Neuronal stem cell (in vitro differentiated cells): ENCODE measurements around the gene CANT1.
"Not testable (repeated sequence)": the region's sequence is repeated elsewhere in the genome, so short reads cannot be mapped to it uniquely, and the experiment has no call there.

Source experiments
- DNase-seq: peaks from one replicate; pipeline ENCODE4 v3.0.0-alpha.2; 2013; ENCODE audit warnings: low spot score
- H2AFZ ChIP-seq: one replicate; pipeline ENCODE4 v1.6.1; 2013; ENCODE audit warnings: mild to moderate bottlenecking, low read length, inconsistent platforms
- H2AK5ac ChIP-seq: 2 replicates; pipeline ENCODE4 v1.6.1; 2013; ENCODE audit warnings: low read depth, mild to moderate bottlenecking, inconsistent platforms, low read length, moderate library complexity, mixed read lengths
- H2BK120ac ChIP-seq: 2 replicates; pipeline ENCODE4 v1.6.1; 2013; ENCODE audit warnings: low read depth, mild to moderate bottlenecking, inconsistent platforms, low read length, moderate library complexity, mixed read lengths
- H2BK12ac ChIP-seq: one replicate; pipeline ENCODE4 v1.6.1; 2013; ENCODE audit warnings: low read length, inconsistent platforms
- H2BK15ac ChIP-seq: 2 replicates; pipeline ENCODE4 v1.6.1; 2013; ENCODE audit warnings: mild to moderate bottlenecking, low read length, inconsistent platforms, mixed read lengths
- H2BK5ac ChIP-seq: one replicate; pipeline ENCODE4 v1.6.1; 2013; ENCODE audit warnings: inconsistent platforms, mild to moderate bottlenecking, low read length, moderate library complexity
- H3K14ac ChIP-seq: one replicate; pipeline ENCODE4 v1.6.1; 2013; ENCODE audit warnings: low read length, inconsistent platforms
- H3K18ac ChIP-seq: 2 replicates; pipeline ENCODE4 v1.6.1; 2013; ENCODE audit warnings: low read length, inconsistent platforms
- H3K23ac ChIP-seq: 2 replicates; pipeline ENCODE4 v1.6.1; 2013; ENCODE audit warnings: low read depth, mild to moderate bottlenecking, mixed read lengths, low read length, inconsistent platforms; ENCODE audit not compliant: poor library complexity
- H3K27ac ChIP-seq: replicated peaks from 3 replicates; pipeline ENCODE4 v1.5.1; 2013; ENCODE audit warnings: low read length, inconsistent platforms
- H3K27me3 ChIP-seq, 3 experiments: 2 replicates each; pipeline ENCODE4 v1.6.1; 2013; ENCODE audit warnings: low read length in 3 of 3, mild to moderate bottlenecking in 2 of 3, inconsistent platforms in 1 of 3, low read depth in 1 of 3, mixed read lengths in 1 of 3, moderate library complexity in 1 of 3; ENCODE audit not compliant: control insufficient read depth in 3 of 3, insufficient read depth in 3 of 3
- H3K36me3 ChIP-seq, 2 donors: replicated peaks in 1 of 2; 2 replicates each; pipeline ENCODE4 v1.6.1; 2013; ENCODE audit warnings: low read length in 2 of 2; ENCODE audit not compliant: control insufficient read depth in 2 of 2, insufficient read depth in 2 of 2
- H3K4ac ChIP-seq: 2 replicates; pipeline ENCODE4 v1.6.1; 2013; ENCODE audit warnings: inconsistent platforms, mild to moderate bottlenecking, low read length, moderate library complexity
- H3K4me1 ChIP-seq, 2 donors: 1 replicate in 1 of 2; 2 replicates in 1 of 2; pipeline ENCODE4 v1.6.1; 2013; ENCODE audit warnings: low read length in 2 of 2, low read depth in 1 of 2; ENCODE audit not compliant: control insufficient read depth in 2 of 2, insufficient read depth in 1 of 2
- H3K4me2 ChIP-seq: one replicate; pipeline ENCODE4 v1.6.1; 2013; ENCODE audit warnings: mild to moderate bottlenecking, low read length, inconsistent platforms; ENCODE audit not compliant: insufficient read depth, poor library complexity, severe bottlenecking
- H3K4me3 ChIP-seq, 2 donors: 2 replicates each; pipeline ENCODE4 v1.5.1; 2013; ENCODE audit warnings: low read length in 2 of 2, mild to moderate bottlenecking in 2 of 2, inconsistent platforms in 1 of 2, moderate library complexity in 1 of 2
- H3K79me1 ChIP-seq: one replicate; pipeline ENCODE4 v1.6.1; 2013; ENCODE audit warnings: low read depth, mild to moderate bottlenecking, inconsistent platforms, low read length, moderate library complexity
- H3K9ac ChIP-seq: one replicate; pipeline ENCODE4 v1.6.1; 2013; ENCODE audit warnings: mild to moderate bottlenecking, low read depth, low read length, inconsistent platforms; ENCODE audit not compliant: poor library complexity
- H3K9me3 ChIP-seq, 2 donors: replicated peaks in 1 of 2; 2 replicates each; pipeline versions ENCODE3 to v1.6.1; 2013; ENCODE audit warnings: low read length in 2 of 2, mild to moderate bottlenecking in 2 of 2, inconsistent platforms in 1 of 2, low read depth in 1 of 2, mixed read lengths in 1 of 2, moderate library complexity in 1 of 2; ENCODE audit not compliant: control insufficient read depth in 2 of 2, insufficient read depth in 1 of 2
- H4K8ac ChIP-seq: one replicate; pipeline ENCODE4 v1.6.1; 2013; ENCODE audit warnings: low read depth, mild to moderate bottlenecking, inconsistent platforms, low read length, moderate library complexity
- H4K91ac ChIP-seq: one replicate; pipeline ENCODE4 v1.6.1; 2013; ENCODE audit warnings: low read length, low read depth, mild to moderate bottlenecking, inconsistent platforms; ENCODE audit not compliant: poor library complexity
- WGBS, 2 donors: extraction: QIAGEN DNeasy Blood & Tissue Kit; methylation state at CpG; one replicate each; pipeline ENCODE4 v1.1.7; 2013; ENCODE audit warnings: missing lambda C conversion rate in 2 of 2, mixed read lengths in 1 of 2; ENCODE audit not compliant: insufficient read length in 2 of 2, insufficient replicate concordance in 1 of 2; ENCODE audit errors: extremely low coverage in 2 of 2; 5-methylcytosine and 5-hydroxymethylcytosine counted together

Gene CANT1

GRCh38 chr17:78962984-78963348 lies 46.6 kb downstream of the CANT1 start:
- H3K23ac ChIP-seq, H2BK5ac ChIP-seq: not testable (repeated sequence)
- WGBS, 2 donors = no CpG with 5 or more reads among the region's 8 CpGs

DNA sequence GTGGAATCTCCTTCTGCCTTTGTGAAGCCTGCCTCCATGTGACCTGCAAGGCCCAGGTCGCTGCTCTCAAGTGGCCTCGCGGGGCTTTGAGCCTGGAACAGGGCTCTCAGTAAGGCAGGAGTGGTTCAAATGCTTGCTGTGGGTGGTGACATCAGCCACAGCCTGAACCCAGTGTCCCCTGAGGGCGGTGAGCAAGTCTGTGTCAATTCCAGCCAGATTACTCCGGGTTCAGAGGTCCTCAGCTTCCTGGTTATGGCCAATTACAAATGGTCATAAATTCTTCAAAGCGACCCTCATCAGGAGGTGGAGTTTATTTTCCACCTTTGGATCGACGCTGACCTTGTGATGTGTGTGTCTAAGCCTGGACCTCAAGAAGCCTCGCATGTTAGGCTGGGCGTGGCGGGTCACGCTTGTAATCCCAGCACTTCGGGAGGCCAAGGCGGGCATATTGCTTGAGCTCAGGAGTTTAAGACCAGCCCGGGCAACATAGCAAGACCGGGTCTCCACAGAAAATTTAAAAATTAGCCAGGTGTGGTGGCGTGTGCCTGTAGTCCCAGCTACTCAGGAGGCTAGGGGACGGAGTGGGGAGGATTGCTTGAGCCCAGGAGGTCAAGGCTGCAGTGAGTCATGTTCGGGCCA lies 47.1 kb downstream of the CANT1 start:
- Histone ChIP-seq H2BK12ac (no peak overlapping the region), H3K4ac (no peak overlapping the region), H3K4me2 (no peak overlapping the region), H3K23ac (peak overlapping the region; percentile 23), H3K79me1 (no peaks in the 10 kb centered on the region), H2BK15ac (peak overlapping the region; percentile 11), H3K14ac (no peak overlapping the region), H2AK5ac (no peak overlapping the region), H3K4me1 (peaks cover 2 to 4% of the 10 kb centered on the region in 2 donors), H2BK5ac (no peak overlapping the region), H3K18ac (no peak overlapping the region), H4K8ac (no peak overlapping the region), H4K91ac (no peak overlapping the region), H3K36me3 (no peaks in the 10 kb centered on the region), H2BK120ac (no peak overlapping the region), H2AFZ (peak overlapping the region; percentile 68), H3K27ac (no peak overlapping the region), H3K4me3 (no peak overlapping the region), H3K27me3 (no peaks in the 10 kb centered on the region), H3K9me3 (no peaks in the 10 kb centered on the region), H3K9ac (no peak overlapping the region)
- DNase-seq = no peak
- WGBS, 2 donors = no CpG with 5 or more reads among the region's 19 CpGs

More at GRCh38 chr17:78962984-78963348, 46.6 kb downstream of the CANT1 start:
- not testable (repeated sequence) for H3K14ac ChIP-seq, H3K4me2 ChIP-seq, H2BK120ac ChIP-seq, H3K79me1 ChIP-seq, H3K9me3 ChIP-seq, DNase-seq, H4K91ac ChIP-seq, H3K4me3 ChIP-seq, H2BK15ac ChIP-seq, H2AK5ac ChIP-seq, H3K27me3 ChIP-seq, H3K27ac ChIP-seq, H3K4ac ChIP-seq, H3K36me3 ChIP-seq, H2AFZ ChIP-seq, H4K8ac ChIP-seq, H3K4me1 ChIP-seq, H2BK12ac ChIP-seq, H3K9ac ChIP-seq, H3K18ac ChIP-seq

DNA sequence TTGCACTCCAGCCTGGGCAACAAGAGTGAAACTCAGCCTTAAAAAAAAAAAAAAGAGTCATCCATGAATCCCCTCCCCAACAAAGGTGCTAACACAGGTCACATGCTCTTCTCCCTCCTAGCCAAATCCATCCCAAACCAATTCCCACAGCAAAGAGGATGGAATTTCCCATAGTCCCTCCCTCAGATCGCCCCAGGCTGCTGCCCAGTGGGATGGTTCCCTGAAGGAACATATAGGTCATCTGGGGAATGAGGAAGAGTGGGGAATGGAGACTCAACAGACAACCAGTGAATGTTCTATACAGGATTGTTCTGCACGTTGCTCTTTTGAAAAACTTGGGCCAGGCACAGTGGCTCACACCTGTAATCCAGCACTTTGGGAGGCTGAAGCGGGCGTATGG lies 48.0 kb downstream of the CANT1 start:
- Histone ChIP-seq H3K27ac (no peak overlapping the region), H4K91ac (no peak overlapping the region)

GRCh38 chr17:78960928-78961327 lies 48.6 kb downstream of the CANT1 start:
- Histone ChIP-seq H3K14ac (no peak overlapping the region), H3K4me2 (no peak overlapping the region), H4K91ac (no peak overlapping the region), H3K4ac (no peak overlapping the region), H2BK120ac (no peak overlapping the region), H3K27me3 (no peaks in the 10 kb centered on the region), H3K23ac (no peak overlapping the region), H2AK5ac (peak overlapping the region; percentile 24), H3K18ac (no peak overlapping the region), H2AFZ (no peak overlapping the region), H3K9ac (no peak overlapping the region), H3K27ac (no peak overlapping the region), H4K8ac (no peak overlapping the region), H3K4me1 (peaks cover 2 to 9% of the 10 kb centered on the region in 2 donors), H2BK5ac (no peak overlapping the region), H2BK12ac (no peak overlapping the region), H3K36me3 (no peaks in the 10 kb centered on the region), H3K9me3 (no peaks in the 10 kb centered on the region), H3K4me3 (no peak overlapping the region), H3K79me1 (no peaks in the 10 kb centered on the region), H2BK15ac (no peak overlapping the region)
- WGBS, 2 donors = no CpG with 5 or more reads among the region's 5 CpGs
- no peak for DNase-seq

More for the DNA sequence above, 48.0 kb downstream of the CANT1 start:
- Histone ChIP-seq H2BK120ac (no peak overlapping the region), H3K23ac (no peak overlapping the region), H3K36me3 (no peaks in the 10 kb centered on the region), H3K27me3 (no peaks in the 10 kb centered on the region), H2AK5ac (no peak overlapping the region), H3K4me3 (no peak overlapping the region), H3K9me3 (no peaks in the 10 kb centered on the region), H3K18ac (no peak overlapping the region), H2BK12ac (no peak overlapping the region), H3K4me1 (peaks cover 2 to 9% of the 10 kb centered on the region in 2 donors), H3K79me1 (no peaks in the 10 kb centered on the region), H3K4ac (no peak overlapping the region), H2BK5ac (no peak overlapping the region), H3K9ac (no peak overlapping the region), H2BK15ac (no peak overlapping the region), H2AFZ (no peak overlapping the region), H4K8ac (no peak overlapping the region), H3K4me2 (no peak overlapping the region), H3K14ac (no peak overlapping the region)
- no CpG with 5 or more reads among the region's 4 CpGs for WGBS, 2 donors
- DNase-seq = no peak
